HG03558 (cell line): Measurements from ENCODE around the gene CCDC85C.

ENCODE experiments used
- ATAC-seq: cut with Tn5 transposase; IDR thresholded peaks from one replicate; pipeline ENCODE4 v1.9.1; 2021; ENCODE audit warnings: moderate number of reproducible peaks; ENCODE audit not compliant: unreplicated experiment; ENCODE audit errors: extremely low read depth

The CCDC85C gene

GRCh38 chr14:99527427-99528076 lies 76.5 kb downstream of the CCDC85C start:
- no peak for ATAC-seq

GRCh38 chr14:99527026-99527425 lies 77.0 kb downstream of the CCDC85C start:
- no peak for ATAC-seq

- no peak for ATAC-seq
Measured at GRCh38 chr14:99525699-99526080, 78.3 kb downstream of the CCDC85C start.

- no peak for ATAC-seq
Measured at GRCh38 chr14:99524804-99525698, 79.0 kb downstream of the CCDC85C start.

GRCh38 chr14:99524091-99524661 lies 79.8 kb downstream of the CCDC85C start:
- no peak for ATAC-seq

GRCh38 chr14:99523704-99524055 lies 80.3 kb downstream of the CCDC85C start:
- no peak for ATAC-seq

- ATAC-seq: no peak
Measured at GRCh38 chr14:99522934-99523703, 80.9 kb downstream of the CCDC85C start.

GRCh38 chr14:99522457-99522891 lies 81.5 kb downstream of the CCDC85C start:
- ATAC-seq: no peak

- no peak for ATAC-seq
Measured at GRCh38 chr14:99522025-99522401, 82.0 kb downstream of the CCDC85C start.

GRCh38 chr14:99521176-99522024 lies 82.6 kb downstream of the CCDC85C start:
- ATAC-seq: no peak

GRCh38 chr14:99520571-99521081 lies 83.4 kb downstream of the CCDC85C start:
- no peak for ATAC-seq

GRCh38 chr14:99519931-99520421 lies 84.0 kb downstream of the CCDC85C start:
- ATAC-seq: no peak

GRCh38 chr14:99519347-99519881 lies 84.6 kb downstream of the CCDC85C start:
- no peak for ATAC-seq

GRCh38 chr14:99518441-99519346 lies 85.3 kb downstream of the CCDC85C start:
- no peak for ATAC-seq

GRCh38 chr14:99517643-99518381 lies 86.2 kb downstream of the CCDC85C start:
- no peak for ATAC-seq

- ATAC-seq: no peak
Measured at GRCh38 chr14:99516871-99517642, 87.0 kb downstream of the CCDC85C start.
